ENCODE measurements around the gene ARSA.
"Not testable (repeated sequence)": the region's sequence is repeated elsewhere in the genome, so short reads cannot be mapped to it uniquely, and the experiment has no call there.

ARSA gene

GRCh38 chr22:50627642-50628542 is at the start of gene ARSA:
TSS of gene ARSA (minus strand) at chr22:50628152. CDS start at chr22:50627779, 373 bp downstream.
- DNase-seq: peak; percentile 51

- no peak for DNase-seq
Measured at GRCh38 chr22:50676661-50677492, 48.9 kb upstream of the ARSA start.

- no peak for DNase-seq
Measured at GRCh38 chr22:50676180-50676636, 48.3 kb upstream of the ARSA start.

- no peak for DNase-seq
Measured at GRCh38 chr22:50675553-50676179, 47.7 kb upstream of the ARSA start.

- peak; percentile 49 for DNase-seq
Measured at GRCh38 chr22:50674606-50675552, 46.9 kb upstream of the ARSA start.

- no peak for DNase-seq
Measured at GRCh38 chr22:50674130-50674500, 46.2 kb upstream of the ARSA start.

GRCh38 chr22:50673231-50674129 is 45.5 kb upstream of the ARSA start:
- no peak for DNase-seq

GRCh38 chr22:50672471-50673230 is 44.7 kb upstream of the ARSA start, which contains the start of gene SHANK3:
TSS of gene SHANK3 (plus strand) at chr22:50672823.
- DNase-seq: no peak

GRCh38 chr22:50672041-50672440 is 44.1 kb upstream of the ARSA start:
- no peak for DNase-seq

GRCh38 chr22:50671641-50672040 is 43.7 kb upstream of the ARSA start:
- no peak for DNase-seq

GRCh38 chr22:50670914-50671538 is 43.1 kb upstream of the ARSA start:
- no peak for DNase-seq

GRCh38 chr22:50670513-50670912 is 42.6 kb upstream of the ARSA start:
- no peak for DNase-seq

- DNase-seq: no peak
Measured at GRCh38 chr22:50665738-50666137, 37.8 kb upstream of the ARSA start.

- no peak for DNase-seq
Measured at GRCh38 chr22:50665212-50665611, 37.3 kb upstream of the ARSA start.

GRCh38 chr22:50660306-50660705 is 32.4 kb upstream of the ARSA start:
- peak; percentile 26 for DNase-seq

- DNase-seq: not testable (repeated sequence)
Measured at GRCh38 chr22:50659711-50660110, 31.8 kb upstream of the ARSA start.

- DNase-seq: no peak
Measured at GRCh38 chr22:50657925-50658324, 30.0 kb upstream of the ARSA start.

GRCh38 chr22:50656122-50657070 is 28.4 kb upstream of the ARSA start:
- no peak for DNase-seq

Data from NCI-H226 (cell line).